GM12865 (cell line): ENCODE measurements around the gene THEMIS.

Experiments used
- DNase-seq: peaks from one replicate; pipeline ENCODE4 v3.0.0; 2010; ENCODE audit warnings: low read depth
- H3K4me3 ChIP-seq: 2 replicates; pipeline ENCODE4 v1.5.1; 2011; ENCODE audit warnings: mild to moderate bottlenecking, low read depth, low read length, control low read depth
- CTCF ChIP-seq: IDR thresholded peaks from 2 replicates; pipeline ENCODE4 v1.5.1; 2011; ENCODE audit warnings: low read length, control low read depth, low read depth, inconsistent platforms; ENCODE audit not compliant: insufficient read depth; ENCODE audit errors: missing control alignments

THEMIS gene

GRCh38 chr6:127855542-127856159 lies 45.2 kb downstream of the THEMIS start:
- TF ChIP-seq CTCF = peak; percentile 13
- DNase-seq = peak; percentile 13
- H3K4me3 ChIP-seq = no peak overlapping the region

GRCh38 chr6:127854009-127854408 lies 46.8 kb downstream of the THEMIS start:
- no peak overlapping the region for H3K4me3 ChIP-seq
- DNase-seq = peak; percentile 17
- no peak for TF ChIP-seq CTCF

- TF ChIP-seq CTCF = no peak
- DNase-seq = no peak
Observed at GRCh38 chr6:127851197-127851596, 49.7 kb downstream of the THEMIS start.

GRCh38 chr6:127845242-127845641 lies 55.6 kb downstream of the THEMIS start:
- DNase-seq = no peak
- no peak overlapping the region for H3K4me3 ChIP-seq
- TF ChIP-seq CTCF = no peak

More at GRCh38 chr6:127851197-127851596, 49.7 kb downstream of the THEMIS start:
- H3K4me3 ChIP-seq = no peak overlapping the region

- no peak for TF ChIP-seq CTCF
- DNase-seq = no peak
- no peak overlapping the region for H3K4me3 ChIP-seq
Observed at GRCh38 chr6:127844529-127844928, 56.3 kb downstream of the THEMIS start.

- no peak for TF ChIP-seq CTCF
- no peak for DNase-seq
- H3K4me3 ChIP-seq = no peak overlapping the region
Observed at GRCh38 chr6:127843582-127843981, 57.3 kb downstream of the THEMIS start.

- DNase-seq = no peak
Observed at GRCh38 chr6:127842562-127842961, 58.3 kb downstream of the THEMIS start.

More at GRCh38 chr6:127842562-127842961, 58.3 kb downstream of the THEMIS start:
- no peak overlapping the region for H3K4me3 ChIP-seq
- TF ChIP-seq CTCF = no peak
